Measurements from ENCODE around the gene SGSM1. TPM values are rescaled to one million over a fixed set of nuclear protein-coding genes. Genes with fewer than 3 reads are reported as not detected.
A peak's percentile ranks its signal among the peaks of the same experiment; 100 is the strongest.

The SGSM1 gene
- total RNA-seq, 4 donors from 2014 or later: 1.4 to 3.3 (median 2.1) TPM

- Histone ChIP-seq H3K4me3 (no peak overlapping the region), H3K27ac (peak overlapping the region in 2 of 4 donors; percentile 5 to 31), H3K36me3 (no peaks in the 10 kb centered on the region), H3K4me1 (peaks cover 0 to 8% (median 0%) of the 10 kb centered on the region in 4 donors), H3K9me3 (peaks cover 0 to 3% (median 0%) of the 10 kb centered on the region in 4 donors), H3K27me3 (no peaks in the 10 kb centered on the region)
- no peak for TF ChIP-seq CTCF (IDR thresholded peaks at IDR 0.05)
- no peak for TF ChIP-seq POLR2A (IDR thresholded peaks at IDR 0.05)
- no peak for DNase-seq
Measured at GRCh38 chr22:24819487-24819886, 13.5 kb downstream of the SGSM1 start.

GRCh38 chr22:24819911-24820461 lies 14.0 kb downstream of the SGSM1 start:
- no peaks in the 10 kb centered on the region for H3K36me3 ChIP-seq
- H3K4me3 ChIP-seq: no peak overlapping the region
- H3K9me3 ChIP-seq: peaks cover 0 to 3% (median 0%) of the 10 kb centered on the region in 4 donors
- no peaks in the 10 kb centered on the region for H3K27me3 ChIP-seq
- peaks cover 0 to 8% (median 0%) of the 10 kb centered on the region in 4 donors for H3K4me1 ChIP-seq
- peak in 2 of 3 donors; percentile 50 to 68 for DNase-seq
- no peak for TF ChIP-seq POLR2A (IDR thresholded peaks at IDR 0.05)
- no peak for TF ChIP-seq CTCF (IDR thresholded peaks at IDR 0.05)
- H3K27ac ChIP-seq: peak overlapping the region in 2 of 4 donors; percentile 5 to 31

GRCh38 chr22:24822471-24822870 lies 16.5 kb downstream of the SGSM1 start:
- no peak for DNase-seq
- Histone ChIP-seq H3K9me3 (no peaks in the 10 kb centered on the region), H3K27ac (no peak overlapping the region), H3K4me1 (peaks cover 0 to 8% (median 0%) of the 10 kb centered on the region in 4 donors), H3K36me3 (no peaks in the 10 kb centered on the region), H3K4me3 (no peak overlapping the region), H3K27me3 (no peaks in the 10 kb centered on the region)
- TF ChIP-seq POLR2A (IDR thresholded peaks at IDR 0.05): no peak
- no peak for TF ChIP-seq CTCF (IDR thresholded peaks at IDR 0.05)

GRCh38 chr22:24823787-24824186 lies 17.8 kb downstream of the SGSM1 start:
- no peak for DNase-seq
- no peaks in the 10 kb centered on the region for H3K9me3 ChIP-seq
- no peaks in the 10 kb centered on the region for H3K36me3 ChIP-seq
- H3K4me3 ChIP-seq: no peak overlapping the region
- no peaks in the 10 kb centered on the region for H3K27me3 ChIP-seq
- TF ChIP-seq POLR2A (IDR thresholded peaks at IDR 0.05) (no peak), CTCF (IDR thresholded peaks at IDR 0.05) (no peak)
- no peak overlapping the region for H3K27ac ChIP-seq
- H3K4me1 ChIP-seq: peaks cover 0 to 8% (median 0%) of the 10 kb centered on the region in 4 donors

GRCh38 chr22:24824250-24824649 lies 18.2 kb downstream of the SGSM1 start:
- Histone ChIP-seq H3K27ac (no peak overlapping the region), H3K9me3 (no peaks in the 10 kb centered on the region), H3K4me3 (no peak overlapping the region), H3K27me3 (no peaks in the 10 kb centered on the region), H3K4me1 (peaks cover 0 to 8% (median 0%) of the 10 kb centered on the region in 4 donors), H3K36me3 (no peaks in the 10 kb centered on the region)
- DNase-seq: no peak
- TF ChIP-seq POLR2A (IDR thresholded peaks at IDR 0.05): no peak
- no peak for TF ChIP-seq CTCF (IDR thresholded peaks at IDR 0.05)
